Subcutaneous adipose tissue (tissue), 4 donors: Measurements from ENCODE around the gene NT5C3A. TPM values are rescaled to one million over a fixed set of nuclear protein-coding genes. Genes with fewer than 3 reads are reported as not detected.

Experiments
- total RNA-seq, 4 donors: library from RNA; depleted of rRNA; stranded (reverse); fragments of >200 nt; gene quantifications; one replicate each; pipeline ENCODE4 v1.1.0, GENCODE V29; 2016
- TF ChIP-seq, protein P1 (sequence below): fragments of 450-650 bp; IDR thresholded peaks from one replicate; pipeline ENCODE4 v1.5.1; 2016; ENCODE audit warnings: low read depth, mild to moderate bottlenecking, control low read depth, antibody characterized with exemption, moderate library complexity

NT5C3A gene
- total RNA-seq, 4 donors from 2014 or later = 24.9 to 32.0 (median 27.1) TPM

- TF ChIP-seq, protein P1, sequence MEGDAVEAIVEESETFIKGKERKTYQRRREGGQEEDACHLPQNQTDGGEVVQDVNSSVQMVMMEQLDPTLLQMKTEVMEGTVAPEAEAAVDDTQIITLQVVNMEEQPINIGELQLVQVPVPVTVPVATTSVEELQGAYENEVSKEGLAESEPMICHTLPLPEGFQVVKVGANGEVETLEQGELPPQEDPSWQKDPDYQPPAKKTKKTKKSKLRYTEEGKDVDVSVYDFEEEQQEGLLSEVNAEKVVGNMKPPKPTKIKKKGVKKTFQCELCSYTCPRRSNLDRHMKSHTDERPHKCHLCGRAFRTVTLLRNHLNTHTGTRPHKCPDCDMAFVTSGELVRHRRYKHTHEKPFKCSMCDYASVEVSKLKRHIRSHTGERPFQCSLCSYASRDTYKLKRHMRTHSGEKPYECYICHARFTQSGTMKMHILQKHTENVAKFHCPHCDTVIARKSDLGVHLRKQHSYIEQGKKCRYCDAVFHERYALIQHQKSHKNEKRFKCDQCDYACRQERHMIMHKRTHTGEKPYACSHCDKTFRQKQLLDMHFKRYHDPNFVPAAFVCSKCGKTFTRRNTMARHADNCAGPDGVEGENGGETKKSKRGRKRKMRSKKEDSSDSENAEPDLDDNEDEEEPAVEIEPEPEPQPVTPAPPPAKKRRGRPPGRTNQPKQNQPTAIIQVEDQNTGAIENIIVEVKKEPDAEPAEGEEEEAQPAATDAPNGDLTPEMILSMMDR = no peak
Observed at GRCh38 chr7:33072471-33072870, 9.9 kb upstream of the NT5C3A start.

DNA sequence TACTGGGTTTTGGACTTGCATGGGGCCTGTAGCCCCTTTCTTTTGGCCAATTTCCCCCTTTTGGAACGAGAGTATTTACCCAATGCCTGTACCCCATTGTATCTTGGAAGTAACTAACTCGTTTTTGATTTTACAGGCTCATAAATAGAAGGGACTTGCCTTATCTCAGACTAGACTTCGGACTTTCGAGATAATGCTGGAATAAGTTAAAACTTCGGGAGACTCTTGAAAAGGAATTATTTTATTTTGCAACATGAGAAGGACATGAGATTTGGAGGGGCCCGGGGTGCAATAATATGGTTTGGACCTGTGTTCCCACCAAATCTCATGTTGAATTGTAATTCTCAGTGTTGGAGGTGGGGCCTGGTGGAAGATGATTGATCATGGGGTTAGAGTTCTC, 8.3 kb upstream of the NT5C3A start:
- TF ChIP-seq, protein P1 = no peak

- TF ChIP-seq, protein P1 = no peak
Observed at GRCh38 chr7:33070277-33070676, 7.7 kb upstream of the NT5C3A start.

- TF ChIP-seq, protein P1 = no peak
Observed at GRCh38 chr7:33067921-33068320, 5.3 kb upstream of the NT5C3A start.

GRCh38 chr7:33066771-33067170, 4.2 kb upstream of the NT5C3A start:
- TF ChIP-seq, protein P1 = no peak

DNA sequence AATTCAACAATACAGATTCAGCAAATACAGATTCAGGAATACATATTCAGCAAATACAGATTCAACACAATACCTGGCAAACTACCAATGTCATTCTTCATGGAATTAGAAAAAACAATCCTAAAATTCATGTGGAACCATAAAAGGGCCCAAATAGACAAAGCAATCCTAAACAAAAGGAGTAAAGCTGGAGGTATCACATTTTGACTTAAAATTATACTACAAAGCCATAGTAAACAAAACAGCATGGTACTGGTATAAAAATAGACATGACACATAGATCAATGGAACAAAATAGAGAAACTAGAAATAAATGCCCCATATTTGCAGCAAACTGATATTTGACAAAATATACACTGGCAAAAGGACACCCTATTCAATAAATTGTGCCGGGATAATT, 3.4 kb upstream of the NT5C3A start:
- TF ChIP-seq, protein P1 = no peak

- TF ChIP-seq, protein P1 = no peak
Observed at GRCh38 chr7:33062782-33063443, 337 bp upstream of the NT5C3A start.
